Cerebellar nuclear complex (tissue), 1 donor: ENCODE data around the gene CARD9.

Experiments
- DNase-seq, 2 experiments: peaks; one replicate each; lab custom pipeline; 2025; lab: John Stamatoyannopoulos, UW

The CARD9 gene

GRCh38 chr9:136347472-136348256 lies 25.8 kb downstream of the CARD9 start:
- DNase-seq = no peak

- no peak for DNase-seq
These were observed 26.5 kb downstream of the CARD9 start for GRCh38 chr9:136346927-136347465.

DNA sequence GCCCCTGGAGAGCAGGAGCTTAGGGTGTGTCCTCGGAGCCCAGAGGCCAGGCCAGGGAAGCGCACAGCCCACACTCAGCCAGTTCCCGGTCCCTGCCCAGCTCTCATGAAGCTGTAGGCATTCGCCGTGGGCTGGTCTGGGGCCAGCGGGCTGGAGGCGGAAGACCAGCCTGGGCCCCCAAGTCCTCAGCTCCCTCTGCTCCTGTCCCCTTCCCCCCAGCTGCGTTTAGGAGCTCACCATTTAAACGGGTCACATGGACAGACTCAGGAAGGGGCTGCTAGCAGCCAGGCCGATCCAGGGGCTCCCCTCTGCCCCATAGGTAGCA lies 27.4 kb downstream of the CARD9 start:
- no peak for DNase-seq

DNA sequence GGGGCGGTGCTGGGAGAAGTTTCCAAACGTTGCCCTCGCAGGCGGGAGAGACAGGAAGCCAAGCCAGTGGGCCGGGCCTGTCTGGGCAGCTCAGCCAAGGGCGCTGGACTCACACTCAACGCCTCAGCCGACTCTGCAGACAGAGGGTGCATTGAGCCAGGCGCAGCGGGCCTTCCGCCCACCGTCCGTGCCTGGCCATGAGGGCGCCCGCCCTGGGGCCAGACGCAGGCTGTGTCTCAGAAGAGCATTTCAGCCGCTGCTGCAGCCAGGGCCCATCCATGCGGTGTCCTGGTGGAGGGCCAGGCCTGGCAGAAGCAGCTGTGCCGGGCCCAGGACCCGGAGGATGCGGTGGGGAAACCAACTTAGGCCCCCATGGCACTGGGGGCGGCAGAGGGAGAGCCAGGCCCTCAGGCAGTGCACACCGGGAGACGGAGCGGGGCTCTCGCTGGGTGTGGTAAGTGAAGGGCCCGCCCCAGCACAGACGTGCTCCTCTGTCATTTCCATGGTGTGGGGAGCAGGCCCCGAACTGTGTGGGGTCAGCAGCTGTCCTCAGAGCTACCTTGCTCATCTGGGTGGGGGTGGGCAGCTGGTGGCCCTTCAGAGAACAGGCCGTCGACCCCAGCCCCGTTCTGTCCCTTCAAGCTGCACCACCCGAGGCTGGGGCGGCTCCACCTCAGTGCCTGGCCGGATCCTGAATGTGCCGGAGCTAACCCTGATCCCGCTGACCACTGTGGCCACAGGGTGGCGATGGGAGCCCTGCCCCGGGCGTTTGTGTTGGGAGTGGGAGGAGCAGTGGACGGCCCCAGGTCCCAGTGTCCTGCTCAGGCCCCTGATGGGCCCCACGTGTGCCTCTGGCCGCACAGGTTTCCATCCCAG lies 27.9 kb downstream of the CARD9 start:
- no peak for DNase-seq

GRCh38 chr9:136344544-136345280 lies 28.8 kb downstream of the CARD9 start:
- DNase-seq = no peak

- no peak for DNase-seq
These were observed 29.6 kb downstream of the CARD9 start for GRCh38 chr9:136343884-136344269.

DNA sequence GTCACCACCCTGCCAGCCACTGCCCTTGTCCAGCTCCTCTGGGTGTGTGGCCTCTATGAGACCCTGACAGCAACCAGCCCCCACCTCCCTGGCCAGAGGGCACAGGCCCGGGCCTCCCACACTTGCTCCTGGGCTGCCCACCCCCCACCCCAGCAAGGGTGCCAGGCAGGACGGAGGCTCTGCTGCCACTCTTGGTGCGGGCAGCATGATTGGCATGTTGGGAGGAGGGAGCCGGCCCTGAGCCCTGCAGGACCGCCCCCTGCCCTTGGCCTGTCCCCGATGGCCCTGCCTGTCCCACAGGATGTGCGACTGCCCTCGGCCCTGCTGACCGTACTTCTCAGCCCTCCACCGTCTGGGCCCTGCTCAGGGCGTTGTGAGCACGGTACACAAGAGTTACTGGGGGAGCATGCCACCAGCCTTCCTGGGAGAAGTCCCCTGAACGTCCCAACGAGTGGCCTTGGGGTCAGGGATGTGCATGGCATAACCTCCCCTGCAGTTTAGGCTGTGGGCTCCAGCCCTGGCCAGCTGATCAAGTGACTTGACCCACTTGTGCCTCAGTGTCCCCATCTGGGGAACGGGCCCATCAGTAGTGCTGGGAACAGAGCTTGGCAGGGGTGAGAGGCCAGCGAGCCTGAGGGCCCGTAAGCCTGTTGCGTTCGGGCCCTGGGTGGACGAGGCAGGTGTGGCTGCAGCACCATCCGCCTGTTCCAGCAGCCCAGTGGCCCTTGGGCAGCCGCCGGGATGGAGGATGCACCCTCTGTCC lies 30.2 kb downstream of the CARD9 start:
- no peak for DNase-seq

DNA sequence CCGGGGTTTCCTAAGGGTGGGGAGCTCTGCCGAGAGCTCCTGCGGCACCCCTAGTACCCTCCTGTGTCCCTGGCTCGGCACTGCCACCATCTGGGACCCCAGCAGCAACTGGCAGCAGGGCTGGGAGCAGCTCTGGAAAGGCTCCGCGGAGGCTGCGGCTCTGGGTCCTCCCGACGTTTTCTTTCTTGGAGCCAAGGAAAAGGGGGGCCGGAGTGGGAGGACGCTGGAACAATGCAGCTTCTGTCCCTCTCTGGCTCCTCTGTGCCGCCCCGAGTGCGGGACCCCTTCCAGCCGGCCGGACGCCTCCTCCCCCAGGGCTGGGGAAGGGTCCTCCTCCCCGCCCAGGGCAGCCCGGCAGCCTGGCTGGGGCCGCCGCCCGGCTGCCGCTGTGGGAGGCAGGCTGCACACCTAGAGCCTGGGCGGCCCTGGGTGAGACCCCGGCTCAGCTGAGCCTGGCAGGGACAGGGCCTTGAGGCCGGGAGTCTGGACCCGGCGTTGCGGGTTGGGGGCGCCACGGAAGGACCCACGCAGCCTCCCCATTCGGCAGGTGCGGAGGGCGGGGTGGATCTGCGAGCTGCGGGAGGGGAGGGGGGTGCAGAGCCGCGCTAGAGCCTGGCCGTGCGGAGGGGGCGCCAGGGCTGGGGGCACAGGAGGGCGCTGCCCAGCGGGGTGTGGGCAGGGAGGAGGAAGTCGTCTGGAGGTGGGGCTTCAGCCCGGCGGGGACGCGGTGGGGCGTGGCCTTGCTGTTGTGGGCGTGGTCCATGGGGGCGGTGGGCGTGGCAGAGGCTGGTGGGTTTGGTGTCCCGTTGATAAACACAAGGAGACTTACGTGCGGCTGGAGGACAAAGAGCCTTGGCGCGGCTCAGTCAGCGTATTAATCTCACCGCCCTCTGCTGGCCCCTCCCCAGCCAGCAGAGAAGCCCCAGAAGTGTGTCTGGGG lies 31.0 kb downstream of the CARD9 start:
- DNase-seq = no peak

DNA sequence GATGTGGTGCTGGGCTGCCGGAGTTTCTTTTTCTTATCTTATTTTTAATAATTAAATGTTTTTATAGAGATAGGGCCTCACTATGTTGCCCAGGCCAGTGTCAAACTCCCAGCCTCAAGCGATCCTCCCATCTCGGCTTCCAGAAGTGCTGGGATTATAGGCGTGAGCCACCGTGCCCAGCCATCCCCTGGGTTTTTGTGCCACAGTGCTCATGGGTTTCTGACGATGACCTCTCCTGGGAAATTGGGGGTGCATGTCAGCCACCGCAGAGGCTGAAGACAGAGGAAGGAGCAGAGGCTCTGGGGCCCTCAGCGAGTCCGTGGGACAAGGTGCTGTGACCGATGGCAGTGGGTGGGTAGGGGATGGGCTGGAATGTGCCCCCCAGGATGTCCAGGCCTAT lies 31.7 kb downstream of the CARD9 start:
- no peak for DNase-seq

DNA sequence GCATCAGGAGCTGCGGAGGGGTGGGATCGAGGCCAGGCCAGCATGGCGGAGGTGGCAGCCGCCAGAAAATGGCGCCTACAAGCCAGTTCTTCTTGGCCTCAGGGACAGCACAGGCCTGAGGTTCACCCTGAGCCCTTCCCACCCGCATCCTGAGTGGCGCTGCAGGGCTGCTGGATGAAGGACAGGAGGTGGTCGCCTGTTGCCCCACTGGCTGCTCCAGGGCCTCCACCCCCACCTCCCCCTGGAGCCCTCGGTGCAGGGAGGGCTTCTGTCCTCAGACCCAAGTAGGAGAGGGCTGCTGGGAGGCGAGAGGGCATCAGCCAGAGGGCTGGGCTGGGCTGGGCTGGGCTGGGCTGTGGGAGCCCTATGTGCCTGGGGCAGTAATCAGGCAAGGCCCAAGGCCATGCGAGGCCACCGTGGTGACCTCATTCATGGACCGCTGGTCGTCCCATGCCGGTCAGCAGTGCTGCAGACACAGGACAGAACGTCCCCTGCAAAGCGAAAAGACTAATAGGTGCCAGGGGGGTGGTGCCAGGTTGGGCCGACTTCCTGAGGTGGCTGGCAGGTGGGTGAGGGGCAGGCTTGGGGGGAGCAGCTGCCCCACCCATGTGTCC lies 32.3 kb downstream of the CARD9 start:
- DNase-seq = no peak

- no peak for DNase-seq
These were observed 33.0 kb downstream of the CARD9 start for GRCh38 chr9:136340356-136341041.

DNA sequence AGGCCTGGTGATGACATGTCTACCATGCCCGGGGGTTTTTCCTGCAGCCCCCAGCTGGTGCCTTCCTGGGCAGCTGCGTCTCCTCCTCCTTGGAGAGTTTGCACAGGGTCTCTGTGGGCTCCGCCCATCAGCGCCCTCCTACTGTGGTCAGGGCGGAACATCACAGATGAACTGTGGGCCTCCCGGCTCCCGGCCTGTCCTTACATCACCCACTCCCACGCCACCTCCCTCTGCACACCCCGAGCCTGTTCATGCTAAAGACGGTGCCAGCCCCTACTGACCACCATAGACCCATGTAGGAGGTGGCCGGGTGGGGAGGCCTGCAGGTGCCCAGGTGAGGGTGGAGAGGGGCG lies 33.5 kb downstream of the CARD9 start:
- DNase-seq = no peak

GRCh38 chr9:136339173-136339957 lies 34.1 kb downstream of the CARD9 start:
- no peak for DNase-seq

DNA sequence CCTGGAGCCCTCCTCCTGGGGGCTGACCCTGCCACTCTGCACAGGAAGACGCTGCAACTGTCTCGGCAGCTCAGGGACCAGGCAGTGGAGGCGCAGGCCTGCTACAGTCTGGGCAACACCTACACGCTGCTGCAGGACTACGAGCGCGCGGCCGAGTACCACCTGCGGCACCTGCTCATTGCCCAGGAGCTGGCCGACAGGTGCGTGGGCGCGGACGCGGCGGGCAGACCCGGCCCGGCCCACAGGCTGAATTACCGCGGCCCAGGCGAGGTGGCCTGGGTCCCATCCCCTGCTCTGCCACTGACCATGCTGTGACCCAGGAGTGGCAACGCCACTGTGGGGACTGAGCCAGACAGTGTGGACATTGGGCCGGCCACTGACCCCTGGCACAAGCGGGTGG lies 35.0 kb downstream of the CARD9 start:
- no peak for DNase-seq

- DNase-seq = no peak
These were observed 35.8 kb downstream of the CARD9 start for GRCh38 chr9:136337416-136338395.

GRCh38 chr9:136336881-136337280 lies 36.6 kb downstream of the CARD9 start:
- DNase-seq = no peak

DNA sequence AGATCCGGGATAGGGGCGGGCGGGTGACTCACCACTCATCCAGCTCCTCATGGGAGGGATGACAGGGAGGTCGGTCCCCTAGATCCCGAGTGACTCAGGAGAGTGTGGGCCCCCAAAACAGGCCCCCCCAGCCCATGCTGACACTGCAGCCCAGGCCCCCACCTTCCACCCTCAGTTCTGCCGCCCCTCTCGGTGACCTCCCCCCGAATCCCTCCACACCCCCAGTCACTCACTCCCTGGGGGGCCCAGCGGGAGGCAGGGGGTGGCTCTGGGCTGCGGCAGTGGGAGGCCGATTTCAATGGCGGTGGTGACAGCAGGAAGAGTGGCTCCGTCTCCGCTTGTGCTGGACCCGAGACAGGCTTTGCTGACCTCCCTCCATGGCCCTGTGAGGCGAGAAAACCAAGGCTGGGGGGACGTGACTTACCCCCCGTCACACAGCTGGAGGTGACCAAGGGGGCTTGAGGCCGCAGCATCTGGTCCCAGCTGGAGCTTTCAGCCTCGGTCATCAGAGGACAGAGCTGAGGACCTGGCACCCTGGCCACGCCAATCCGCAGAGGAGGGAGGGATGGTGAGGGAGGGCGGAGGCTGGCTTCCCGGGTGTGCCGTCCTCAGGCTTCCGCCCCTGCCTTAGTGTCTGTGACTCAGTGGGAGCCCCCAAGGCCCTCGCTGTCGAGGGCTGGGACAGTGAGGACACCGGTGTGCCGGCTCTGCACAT lies 37.2 kb downstream of the CARD9 start:
- no peak for DNase-seq
